Colonic mucosa (tissue), 4 donors: ENCODE data around the gene RYR1. TPM values are rescaled to one million over a fixed set of nuclear protein-coding genes. Genes with fewer than 3 reads are reported as not detected.
A peak's percentile ranks its signal among the peaks of the same experiment; 100 is the strongest.

Experiments
- DNase-seq: peaks from one replicate; pipeline ENCODE4 v3.0.0-alpha.2; 2020
- H3K27ac ChIP-seq: fragments of 200-600 bp; one replicate; pipeline ENCODE4 v1.8.0; 2021
- H3K27me3 ChIP-seq: fragments of 200-600 bp; one replicate; pipeline ENCODE4 v1.8.0; 2021
- H3K36me3 ChIP-seq: fragments of 200-600 bp; one replicate; pipeline ENCODE4 v1.8.0; 2021
- H3K4me1 ChIP-seq: fragments of 200-600 bp; one replicate; pipeline ENCODE4 v1.8.0; 2021; ENCODE audit warnings: mild to moderate bottlenecking
- H3K4me3 ChIP-seq: fragments of 200-600 bp; one replicate; pipeline ENCODE4 v1.8.0; 2021
- H3K9ac ChIP-seq, 2 donors: one replicate each; pipeline ENCODE4 v1.7.0; 2013; ENCODE audit warnings: control low read depth in 2 of 2, low read depth in 2 of 2, low read length in 2 of 2
- H3K9me3 ChIP-seq: fragments of 200-600 bp; one replicate; pipeline ENCODE4 v1.8.0; 2021
- intact Hi-C: fragments of 100-400 bp; cut with DNase I; formaldehyde crosslinking; loops from one replicate; pipeline ENCODE4 v1.14.1; 2022
- total RNA-seq, 2 donors: library from RNA; stranded (reverse); fragmentation: NEBNext Ultra II Directional in 1 of 2; extraction: Animal tissue kit (Norgen Biotek cat#: 25700) in 1 of 2; gene quantifications; one replicate each; pipeline ENCODE4 v1.2.1, GENCODE V29; 2021
- TF ChIP-seq, protein P1 (sequence below): fragments of 200-600 bp; IDR thresholded peaks from one replicate; pipeline ENCODE4 v1.8.0; 2022; ENCODE audit warnings: antibody characterized with exemption, mild to moderate bottlenecking
- donor health status: healthy.
- donor health status: DM: no; HTN: no; CAD: no.
- donor health status: DM: no; HTN: no; CAD: no.

The RYR1 gene
- total RNA-seq, 2 donors from 2014 or later, result 0.64 to 0.89 TPM

DNA sequence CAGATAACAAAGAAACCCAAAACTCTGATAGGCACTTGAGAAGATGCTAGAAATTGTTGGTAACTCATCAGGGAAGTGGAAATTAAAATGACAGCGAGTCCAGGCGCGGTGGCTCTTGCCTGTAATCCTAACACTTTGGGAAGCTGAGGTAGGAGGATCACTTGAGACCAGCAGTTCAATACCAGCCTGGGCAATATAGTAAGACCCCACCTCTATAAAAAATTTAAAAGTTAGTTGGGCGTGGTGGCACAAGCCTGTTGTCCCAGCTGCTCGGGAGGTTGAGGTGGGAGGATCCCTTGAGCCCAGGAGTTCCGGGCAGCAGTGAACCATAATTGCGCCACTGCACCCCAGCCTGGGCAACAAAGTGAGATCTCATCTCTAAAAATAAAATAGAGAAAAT lies 2.6 kb upstream of the RYR1 start:
- TF ChIP-seq, protein P1, sequence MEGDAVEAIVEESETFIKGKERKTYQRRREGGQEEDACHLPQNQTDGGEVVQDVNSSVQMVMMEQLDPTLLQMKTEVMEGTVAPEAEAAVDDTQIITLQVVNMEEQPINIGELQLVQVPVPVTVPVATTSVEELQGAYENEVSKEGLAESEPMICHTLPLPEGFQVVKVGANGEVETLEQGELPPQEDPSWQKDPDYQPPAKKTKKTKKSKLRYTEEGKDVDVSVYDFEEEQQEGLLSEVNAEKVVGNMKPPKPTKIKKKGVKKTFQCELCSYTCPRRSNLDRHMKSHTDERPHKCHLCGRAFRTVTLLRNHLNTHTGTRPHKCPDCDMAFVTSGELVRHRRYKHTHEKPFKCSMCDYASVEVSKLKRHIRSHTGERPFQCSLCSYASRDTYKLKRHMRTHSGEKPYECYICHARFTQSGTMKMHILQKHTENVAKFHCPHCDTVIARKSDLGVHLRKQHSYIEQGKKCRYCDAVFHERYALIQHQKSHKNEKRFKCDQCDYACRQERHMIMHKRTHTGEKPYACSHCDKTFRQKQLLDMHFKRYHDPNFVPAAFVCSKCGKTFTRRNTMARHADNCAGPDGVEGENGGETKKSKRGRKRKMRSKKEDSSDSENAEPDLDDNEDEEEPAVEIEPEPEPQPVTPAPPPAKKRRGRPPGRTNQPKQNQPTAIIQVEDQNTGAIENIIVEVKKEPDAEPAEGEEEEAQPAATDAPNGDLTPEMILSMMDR, result no peak
- DNase-seq, result no peak
- intact Hi-C loops, result no loop called here
- Histone ChIP-seq H3K4me3 (no peak overlapping the region), H3K4me1 (no peaks in the 10 kb centered on the region), H3K27me3 (no peaks in the 10 kb centered on the region), H3K9ac (no peak overlapping the region), H3K36me3 (no peaks in the 10 kb centered on the region), H3K27ac (no peak overlapping the region), H3K9me3 (no peaks in the 10 kb centered on the region)

DNA sequence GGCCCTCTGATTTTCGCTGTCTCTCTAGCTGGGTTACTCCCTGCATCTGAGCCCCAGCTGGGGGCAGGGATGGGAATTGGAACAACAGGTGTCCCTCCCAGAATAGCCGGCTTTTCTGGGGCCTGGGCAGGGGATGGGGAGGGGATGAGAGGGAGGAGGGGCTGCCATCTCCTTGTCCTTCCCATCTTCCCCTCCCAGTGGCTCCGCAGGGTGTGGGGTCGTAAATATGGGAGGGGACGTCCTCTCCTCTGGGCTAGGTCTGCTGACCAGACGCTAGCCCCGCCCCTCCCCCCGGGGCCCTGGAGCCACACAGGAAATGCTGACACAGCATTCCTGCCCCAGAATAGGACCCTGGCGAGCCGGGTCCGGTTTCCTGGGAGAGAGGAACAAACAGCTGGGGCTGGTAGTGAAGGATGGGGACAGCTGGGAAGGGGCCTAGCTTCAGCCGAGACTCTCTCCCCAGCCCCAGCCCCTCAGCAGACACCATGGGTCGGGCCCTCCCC lies 1.1 kb downstream of the RYR1 start:
- peak; percentile 25 for DNase-seq
- intact Hi-C loops, result no loop called here
- Histone ChIP-seq H3K27me3 (no peaks in the 10 kb centered on the region), H3K4me3 (no peak overlapping the region), H3K36me3 (no peaks in the 10 kb centered on the region), H3K4me1 (no peaks in the 10 kb centered on the region), H3K9me3 (no peaks in the 10 kb centered on the region), H3K9ac (no peak overlapping the region), H3K27ac (no peak overlapping the region)
- TF ChIP-seq, protein P1, result no peak

- H3K27me3 ChIP-seq, result no peaks in the 10 kb centered on the region
- DNase-seq, result no peak
Observed at GRCh38 chr19:38437295-38437694, 3.8 kb downstream of the RYR1 start.

DNA sequence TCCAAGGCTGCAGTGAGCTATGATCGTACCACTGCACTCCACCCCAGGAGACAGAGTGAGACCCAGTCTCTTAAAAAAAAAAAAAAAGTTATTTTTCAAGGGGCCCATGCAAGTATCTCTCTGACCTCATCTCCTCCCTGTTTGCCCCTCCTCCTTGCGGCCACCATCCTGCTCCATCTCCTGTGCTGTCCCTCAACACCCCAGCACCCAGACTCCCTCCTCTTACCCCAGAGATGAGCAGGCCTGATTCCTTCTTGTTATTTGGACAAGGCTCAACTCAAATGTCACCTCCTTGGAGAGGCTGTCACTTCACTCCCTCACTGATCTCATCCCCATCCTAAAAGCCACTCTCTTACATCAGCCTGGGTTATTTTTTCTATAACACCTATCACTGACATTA lies 4.4 kb downstream of the RYR1 start:
- TF ChIP-seq, protein P1, result no peak
- H3K9me3 ChIP-seq, result no peaks in the 10 kb centered on the region
- intact Hi-C loops, result no loop called here
- H3K9ac ChIP-seq, result no peak overlapping the region
- H3K4me3 ChIP-seq, result no peak overlapping the region
- DNase-seq, result no peak
- H3K27ac ChIP-seq, result no peak overlapping the region
- H3K4me1 ChIP-seq, result no peaks in the 10 kb centered on the region
- no peaks in the 10 kb centered on the region for H3K36me3 ChIP-seq
- H3K27me3 ChIP-seq, result no peaks in the 10 kb centered on the region

More at GRCh38 chr19:38437295-38437694, 3.8 kb downstream of the RYR1 start:
- Histone ChIP-seq H3K4me3 (no peak overlapping the region), H3K36me3 (no peaks in the 10 kb centered on the region), H3K27ac (no peak overlapping the region), H3K4me1 (no peaks in the 10 kb centered on the region), H3K9me3 (no peaks in the 10 kb centered on the region), H3K9ac (no peak overlapping the region)
- intact Hi-C loops, result no loop called here
- TF ChIP-seq, protein P1, result no peak

DNA sequence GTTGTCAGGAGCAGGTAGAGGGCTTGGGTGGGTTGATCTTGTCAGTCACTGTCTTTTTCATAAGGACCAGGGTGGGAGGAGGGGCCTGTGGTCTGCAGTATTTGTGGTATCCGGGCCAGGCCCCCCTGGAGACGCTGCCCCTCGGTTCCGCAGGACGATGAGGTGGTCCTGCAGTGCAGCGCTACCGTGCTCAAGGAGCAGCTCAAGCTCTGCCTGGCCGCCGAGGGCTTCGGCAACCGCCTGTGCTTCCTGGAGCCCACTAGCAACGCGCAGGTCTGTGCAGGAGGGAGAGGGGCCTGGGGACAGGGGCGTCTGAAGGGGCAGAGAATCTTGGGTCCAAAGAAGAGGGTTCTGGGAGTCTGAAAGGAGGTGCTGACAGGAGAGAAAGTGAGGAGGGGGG lies 7.1 kb downstream of the RYR1 start:
- Histone ChIP-seq H3K9ac (no peak overlapping the region), H3K27ac (no peak overlapping the region), H3K9me3 (no peaks in the 10 kb centered on the region), H3K27me3 (no peaks in the 10 kb centered on the region), H3K4me3 (no peak overlapping the region), H3K36me3 (no peaks in the 10 kb centered on the region), H3K4me1 (no peaks in the 10 kb centered on the region)
- intact Hi-C loops, result no loop called here
- no peak for DNase-seq
- TF ChIP-seq, protein P1, result no peak
